ENCODE data around the gene CCDC110. TPM values are rescaled to one million over a fixed set of nuclear protein-coding genes. Genes with fewer than 3 reads are reported as not detected.

The CCDC110 gene
- total and polyA plus RNA-seq, 2 of the 13 experiments (the other 11 are each of a cell fraction or from before 2014, with no cell fraction given) = not detected

- TF ChIP-seq ATF6 (CRISPR knock-in tag; conservative IDR thresholded peaks at IDR 0.05) (no peak), ZBTB37 (CRISPR knock-in tag; IDR thresholded peaks at IDR 0.05) (no peak), THAP7 (CRISPR knock-in tag; IDR thresholded peaks at IDR 0.05) (no peak)
Measured at GRCh38 chr4:185515248-185515647, 43.7 kb upstream of the CCDC110 start (continued).

- Histone ChIP-seq H3K79me2 (ENCODE audit: insufficient read depth, low read length) (no peaks in the 10 kb centered on the region), H3K27me3 (ENCODE audit: control insufficient read depth in 1 of 2, insufficient read depth in 2 of 2, low read length in 2 of 2) (no peaks in the 10 kb centered on the region), H3K4me3 (replicated peaks in 1 of 3; ENCODE audit: insufficient read depth in 1 of 3, low read depth in 2 of 3, low read length in 3 of 3) (peak overlapping the region in 2 of 3 experiments; percentile 19 to 24; a peak in 2 of 6 replicates), H3K36me3 (replicated peaks in 1 of 2; ENCODE audit: control insufficient read depth in 1 of 2, insufficient read depth in 2 of 2, low read length in 2 of 2) (no peaks in the 10 kb centered on the region), H3K27ac (ENCODE audit: extremely low read length, insufficient read depth, low read length) (peak overlapping the region; percentile 59), H3K4me1 (ENCODE audit: insufficient read depth, low read length) (peaks cover 22% of the 10 kb centered on the region), H3K4me2 (ENCODE audit: low read depth, low read length) (peak overlapping the region; percentile 69), H3K9ac (ENCODE audit: insufficient read depth, low read depth, low read length) (no peak overlapping the region; the same call in 1 of the 2 replicates), H3K9me3 (ENCODE audit: low read length) (no peaks in the 10 kb centered on the region), H2AFZ (ENCODE audit: low read length) (no peak overlapping the region), H4K20me1 (ENCODE audit: insufficient read depth, low read length) (no peaks in the 10 kb centered on the region)
- intact Hi-C loops (cut with micrococcal nuclease; ENCODE audit: unreplicated experiment) (loop anchor here (5.0 kb wide), 1 partner anchor 42 kb away; the partner anchor contains the start of gene CCDC110), in situ Hi-C loops (cut with HindIII; ENCODE audit: extremely low pct_ligation_motif_present, low pct_unique_long_range_greater_than_20kb) (loop anchor here (10.0 kb wide), 1 partner anchor 81 kb away; no protein-coding TSS in a partner anchor)
- ChIA-PET CTCF (ENCODE audit: low intra/inter-chr PET ratio, low total read pairs) (no interaction called here), POLR2A (interaction anchor here (1.2 to 1.5 kb wide), 6 partner anchors 10 to 53 kb away, joined by 3 to 8 read pairs (median 4); partner anchors contain the start of gene PDLIM3)
- no TSS peak for BruUV-seq (replicated peaks)
- peak; percentile 68 for ATAC-seq
- FAIRE-seq = peak; percentile 18
- WGBS (ENCODE audit: low lambda C conversion rate) = 36% methylated on average over 17 of the region's 17 CpGs
- DNase-seq (ENCODE audit: low spot score) = no peak
- peak; percentile 34; the same call in 1 of the 2 replicates for TF ChIP-seq ZNF652 (CRISPR knock-in tag; IDR thresholded peaks at IDR 0.05; ENCODE audit: borderline replicate concordance, low read depth)
- TF ChIP-seq HOMEZ (CRISPR knock-in tag; IDR thresholded peaks at IDR 0.05; ENCODE audit: low read depth) = 0 out of 2 replicates have a peak, but pooled peaks have one; percentile 4
- TF ChIP-seq ZNF512B (CRISPR knock-in tag; IDR thresholded peaks at IDR 0.05; ENCODE audit: borderline replicate concordance) = peak; percentile 40; the same call in 1 of the 2 replicates
- TF ChIP-seq SMAD3 (CRISPR knock-in tag; IDR thresholded peaks at IDR 0.05) = 0 out of 2 replicates have a peak, but pooled peaks have one; percentile 5
- TF ChIP-seq YEATS4 (CRISPR knock-in tag; IDR thresholded peaks at IDR 0.05; ENCODE audit: borderline replicate concordance) = peak; percentile 14; the same call in 1 of the 2 replicates
- 0 out of 2 replicates have a peak, but pooled peaks have one; percentile 6 for TF ChIP-seq ZSCAN9 (CRISPR knock-in tag; IDR thresholded peaks at IDR 0.05; ENCODE audit: borderline replicate concordance)
- TF ChIP-seq E2F5 (CRISPR knock-in tag; conservative IDR thresholded peaks at IDR 0.05) = no peak
- 0 out of 2 replicates have a peak, but pooled peaks have one; percentile 1 for TF ChIP-seq BHLHE40 (IDR thresholded peaks at IDR 0.05; ENCODE audit: low read length)
- peak; percentile 3; the same call in 1 of the 2 replicates for TF ChIP-seq MED1 (CRISPR knock-in tag; IDR thresholded peaks at IDR 0.05)
Measured at GRCh38 chr4:185514182-185514697, 42.7 kb upstream of the CCDC110 start.
